H9 (cell line): ENCODE data around the gene TENM3. TPM values are rescaled to one million over a fixed set of nuclear protein-coding genes. Genes with fewer than 3 reads are reported as not detected.

Experiments
- DNase-seq: peaks from one replicate; pipeline ENCODE4 v3.0.0-alpha.2; 2017
- H2AFZ ChIP-seq: one replicate; pipeline ENCODE4 v1.6.1; 2013; ENCODE audit warnings: mild to moderate bottlenecking, low read length, control low read depth, moderate library complexity
- H2AK5ac ChIP-seq: 2 replicates; pipeline ENCODE4 v1.6.1; 2013; ENCODE audit warnings: low read length, control low read depth, mixed read lengths; ENCODE audit not compliant: insufficient read length
- H2BK120ac ChIP-seq: one replicate; pipeline ENCODE4 v1.6.1; 2013; ENCODE audit warnings: low read depth, mild to moderate bottlenecking, low read length, control low read depth, inconsistent platforms; ENCODE audit not compliant: poor library complexity, severe bottlenecking
- H2BK12ac ChIP-seq: 2 replicates; pipeline ENCODE4 v1.6.1; 2013; ENCODE audit warnings: low read length, control low read depth, mixed read lengths, low read depth; ENCODE audit not compliant: insufficient read length
- H2BK15ac ChIP-seq: 2 replicates; pipeline ENCODE4 v1.6.1; 2013; ENCODE audit warnings: low read depth, low read length, control low read depth
- H2BK20ac ChIP-seq: one replicate; pipeline ENCODE4 v1.6.1; 2013; ENCODE audit warnings: low read depth, mild to moderate bottlenecking, low read length, control low read depth, inconsistent platforms; ENCODE audit not compliant: poor library complexity, severe bottlenecking
- H2BK5ac ChIP-seq: 2 replicates; pipeline ENCODE4 v1.6.1; 2013; ENCODE audit warnings: low read length, control low read depth, mixed read lengths; ENCODE audit not compliant: insufficient read length
- H3K14ac ChIP-seq: 2 replicates; pipeline ENCODE4 v1.6.1; 2013; ENCODE audit warnings: low read length, control low read depth; ENCODE audit not compliant: insufficient read depth
- H3K18ac ChIP-seq: 2 replicates; pipeline ENCODE4 v1.6.1; 2013; ENCODE audit warnings: low read depth, mild to moderate bottlenecking, mixed read lengths, low read length, control low read depth; ENCODE audit not compliant: insufficient read length
- H3K23ac ChIP-seq: 2 replicates; pipeline ENCODE4 v1.6.1; 2013; ENCODE audit warnings: low read length, control low read depth, mixed read lengths, low read depth; ENCODE audit not compliant: insufficient read length
- H3K23me2 ChIP-seq: 2 replicates; pipeline ENCODE4 v1.6.1; 2013; ENCODE audit warnings: low read depth, mild to moderate bottlenecking, mixed read lengths, low read length, control low read depth; ENCODE audit not compliant: insufficient read length, poor library complexity, severe bottlenecking
- H3K27ac ChIP-seq: 2 replicates; pipeline ENCODE4 v1.5.1; 2013; ENCODE audit warnings: low read length, control low read depth, mixed read lengths, low read depth; ENCODE audit not compliant: insufficient read length
- H3K27me3 ChIP-seq: 2 replicates; pipeline ENCODE4 v1.6.1; 2013; ENCODE audit warnings: low read length, control low read depth, inconsistent platforms; ENCODE audit not compliant: insufficient read depth
- H3K4ac ChIP-seq: 2 replicates; pipeline ENCODE4 v1.6.1; 2013; ENCODE audit warnings: low read depth, mild to moderate bottlenecking, control low read depth, inconsistent platforms, low read length, moderate library complexity
- H3K4me1 ChIP-seq: 2 replicates; pipeline ENCODE4 v1.6.1; 2013; ENCODE audit warnings: low read length, control low read depth, inconsistent platforms; ENCODE audit not compliant: insufficient read depth
- H3K4me2 ChIP-seq: 2 replicates; pipeline ENCODE4 v1.6.1; 2013; ENCODE audit warnings: low read length, control low read depth, mixed read lengths; ENCODE audit not compliant: insufficient read length, insufficient read depth
- H3K56ac ChIP-seq: 2 replicates; pipeline ENCODE4 v1.6.1; 2013; ENCODE audit warnings: low read depth, mild to moderate bottlenecking, mixed read lengths, low read length, control low read depth; ENCODE audit not compliant: insufficient read length
- H3K79me1 ChIP-seq: 2 replicates; pipeline ENCODE4 v1.6.1; 2013; ENCODE audit warnings: low read depth, mild to moderate bottlenecking, moderate library complexity, low read length, control low read depth, inconsistent platforms; ENCODE audit not compliant: insufficient read depth, poor library complexity, severe bottlenecking
- H3K79me2 ChIP-seq: 2 replicates; pipeline ENCODE4 v1.6.1; 2013; ENCODE audit warnings: low read length, control low read depth, inconsistent platforms; ENCODE audit not compliant: insufficient read depth
- H3K9ac ChIP-seq: 2 replicates; pipeline ENCODE4 v1.6.1; 2013; ENCODE audit warnings: low read length, control low read depth, mixed read lengths; ENCODE audit not compliant: insufficient read length; ENCODE audit errors: extremely low read depth
- H3K9me3 ChIP-seq: one replicate; pipeline ENCODE4 v1.6.1; 2013; ENCODE audit warnings: low read depth, low read length, inconsistent platforms; ENCODE audit not compliant: control insufficient read depth
- H3T11ph ChIP-seq: one replicate; pipeline ENCODE4 v1.6.1; 2013; ENCODE audit warnings: mild to moderate bottlenecking, low read length, control low read depth, inconsistent platforms
- H4K20me1 ChIP-seq: one replicate; pipeline ENCODE4 v1.6.1; 2013; ENCODE audit not compliant: control insufficient read depth, insufficient read length, insufficient read depth
- H4K5ac ChIP-seq: 2 replicates; pipeline ENCODE4 v1.6.1; 2013; ENCODE audit warnings: low read depth, mild to moderate bottlenecking, mixed read lengths, low read length, control low read depth; ENCODE audit not compliant: insufficient read length
- H4K8ac ChIP-seq: replicated peaks from 2 replicates; pipeline ENCODE4 v1.6.1; 2013; ENCODE audit warnings: low read length, control low read depth, mixed read lengths, low read depth; ENCODE audit not compliant: insufficient read length
- H4K91ac ChIP-seq: 2 replicates; pipeline ENCODE4 v1.6.1; 2013; ENCODE audit warnings: low read depth, mild to moderate bottlenecking, moderate library complexity, mixed read lengths, low read length, control low read depth; ENCODE audit not compliant: insufficient read length
- H3K27ac Mint-ChIP-seq, 3 experiments: 2 replicates in 2 of 3; 3 replicates in 1 of 3; pipeline ENCODE4 v1.8.0; 2020 to 2021; ENCODE audit warnings: mixed read lengths in 3 of 3, mild to moderate bottlenecking in 1 of 3, moderate library complexity in 1 of 3
- H3K27me3 Mint-ChIP-seq: 2 replicates; pipeline ENCODE4 v1.8.0; 2021; ENCODE audit warnings: low read depth, mild to moderate bottlenecking, moderate library complexity, mixed read lengths
- H3K36me3 Mint-ChIP-seq, 3 experiments: 2 replicates in 2 of 3; 3 replicates in 1 of 3; pipeline ENCODE4 v1.8.0; 2020 to 2021; ENCODE audit warnings: low read depth in 3 of 3, mixed read lengths in 3 of 3; ENCODE audit not compliant: insufficient read depth in 1 of 3
- H3K4me1 Mint-ChIP-seq, 2 experiments: 2 replicates each; pipeline ENCODE4 v1.8.0; 2020; ENCODE audit warnings: mixed read lengths in 2 of 2
- H3K4me3 Mint-ChIP-seq, 2 experiments: 2 replicates in 1 of 2; 3 replicates in 1 of 2; pipeline ENCODE4 v1.8.0; 2020 to 2021; ENCODE audit warnings: mild to moderate bottlenecking in 2 of 2, mixed read lengths in 2 of 2, moderate library complexity in 1 of 2
- H3K9me3 Mint-ChIP-seq, 2 experiments: 2 replicates in 1 of 2; 3 replicates in 1 of 2; pipeline ENCODE4 v1.8.0; 2020; ENCODE audit warnings: mild to moderate bottlenecking in 2 of 2, mixed read lengths in 2 of 2, moderate library complexity in 1 of 2
- WGBS: extraction: QIAGEN DNeasy Blood & Tissue Kit; methylation state at CpG from one replicate; pipeline ENCODE4 v1.1.7; 2013; ENCODE audit warnings: missing lambda C conversion rate, low lambda C conversion rate, mixed read lengths; ENCODE audit not compliant: insufficient read length; ENCODE audit errors: extremely low coverage; 5-methylcytosine and 5-hydroxymethylcytosine counted together
- total RNA-seq: library from RNA; stranded (reverse); gene quantifications from 2 replicates; pipeline ENCODE4 v1.2.1, GENCODE V29; 2021
- TF ChIP-seq, protein P1 (sequence below): fragments of 200-600 bp; sonication (generic); conservative IDR thresholded peaks from 3 replicates; pipeline ENCODE4 v1.8.0; 2021; ENCODE audit warnings: antibody characterized with exemption, mild to moderate bottlenecking

TENM3 gene
- total RNA-seq, 1 experiment from 2014 or later, result 49.6 TPM

GRCh38 chr4:182293691-182294255 lies 50.6 kb downstream of the TENM3 start:
- no peaks in the 10 kb centered on the region for H3K23me2 ChIP-seq
- no peak overlapping the region for H3K23ac ChIP-seq
- no peak overlapping the region for H2BK12ac ChIP-seq
- peak; percentile 30 for DNase-seq
- Mint-ChIP-seq H3K9me3 (no peaks in the 10 kb centered on the region), H3K27ac (peak overlapping the region; percentile 26 to 82 (median 51); a peak in 5 of 7 replicates), H3K4me3 (no peak overlapping the region), H3K4me1 (peaks cover 24 to 28% of the 10 kb centered on the region in 2 experiments), H3K27me3 (no peaks in the 10 kb centered on the region), H3K36me3 (no peaks in the 10 kb centered on the region)
- H2BK15ac ChIP-seq, result no peak overlapping the region
- H3K9me3 ChIP-seq, result no peaks in the 10 kb centered on the region
- no peak overlapping the region for H4K8ac ChIP-seq
- no peak overlapping the region for H3K14ac ChIP-seq
- peaks cover 8% of the 10 kb centered on the region; the same call in 1 of the 2 replicates for H3K4me1 ChIP-seq
- no peaks in the 10 kb centered on the region for H3K27me3 ChIP-seq
- H2AFZ ChIP-seq, result no peak overlapping the region
- no peak overlapping the region for H3K9ac ChIP-seq
- no peaks in the 10 kb centered on the region for H4K20me1 ChIP-seq
- H3K27ac ChIP-seq, result no peak overlapping the region
- no peaks in the 10 kb centered on the region for H3K79me2 ChIP-seq
- H4K5ac ChIP-seq, result no peak overlapping the region
- no peak overlapping the region for H3K18ac ChIP-seq
- no peak overlapping the region for H2BK120ac ChIP-seq
- H3K4me2 ChIP-seq, result no peak overlapping the region
- no CpG with 5 or more reads among the region's 14 CpGs for WGBS
- H2BK5ac ChIP-seq, result no peak overlapping the region
- H3K79me1 ChIP-seq, result no peaks in the 10 kb centered on the region
- TF ChIP-seq, protein P1, sequence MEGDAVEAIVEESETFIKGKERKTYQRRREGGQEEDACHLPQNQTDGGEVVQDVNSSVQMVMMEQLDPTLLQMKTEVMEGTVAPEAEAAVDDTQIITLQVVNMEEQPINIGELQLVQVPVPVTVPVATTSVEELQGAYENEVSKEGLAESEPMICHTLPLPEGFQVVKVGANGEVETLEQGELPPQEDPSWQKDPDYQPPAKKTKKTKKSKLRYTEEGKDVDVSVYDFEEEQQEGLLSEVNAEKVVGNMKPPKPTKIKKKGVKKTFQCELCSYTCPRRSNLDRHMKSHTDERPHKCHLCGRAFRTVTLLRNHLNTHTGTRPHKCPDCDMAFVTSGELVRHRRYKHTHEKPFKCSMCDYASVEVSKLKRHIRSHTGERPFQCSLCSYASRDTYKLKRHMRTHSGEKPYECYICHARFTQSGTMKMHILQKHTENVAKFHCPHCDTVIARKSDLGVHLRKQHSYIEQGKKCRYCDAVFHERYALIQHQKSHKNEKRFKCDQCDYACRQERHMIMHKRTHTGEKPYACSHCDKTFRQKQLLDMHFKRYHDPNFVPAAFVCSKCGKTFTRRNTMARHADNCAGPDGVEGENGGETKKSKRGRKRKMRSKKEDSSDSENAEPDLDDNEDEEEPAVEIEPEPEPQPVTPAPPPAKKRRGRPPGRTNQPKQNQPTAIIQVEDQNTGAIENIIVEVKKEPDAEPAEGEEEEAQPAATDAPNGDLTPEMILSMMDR, result no peak
- no peak overlapping the region for H2AK5ac ChIP-seq
- no peak overlapping the region for H4K91ac ChIP-seq
- H3K4ac ChIP-seq, result no peak overlapping the region
- no peak overlapping the region for H3T11ph ChIP-seq
- H3K56ac ChIP-seq, result no peak overlapping the region
- no peak overlapping the region for H2BK20ac ChIP-seq
